ENCODE data around the gene CTNNA2. TPM values are rescaled to one million over a fixed set of nuclear protein-coding genes. Genes with fewer than 3 reads are reported as not detected.

The CTNNA2 gene
- total and polyA plus RNA-seq, 8 donors = 0.28 to 5.7 (median 0.44) TPM; not detected in 4

- H3K4me3 ChIP-seq = no peak overlapping the region
- H3K9me3 ChIP-seq = no peaks in the 10 kb centered on the region
- 61 to 70% (median 66%) methylated on average over 6 of the region's 6 CpGs for WGBS, 5 donors
- TF ChIP-seq POLR2AphosphoS5 (IDR thresholded peaks at IDR 0.05) = no peak
- no peak for TF ChIP-seq POLR2A (IDR thresholded peaks at IDR 0.05)
- no peak for TF ChIP-seq EP300 (IDR thresholded peaks at IDR 0.05)
- TF ChIP-seq CTCF (IDR thresholded peaks at IDR 0.05) = no peak
- H3K36me3 ChIP-seq = no peaks in the 10 kb centered on the region
- intact Hi-C loops (cut with DNase I; ENCODE audit: low total_unique reads) = no loop called here
- H3K27me3 ChIP-seq = no peaks in the 10 kb centered on the region
- H3K27ac ChIP-seq = no peak overlapping the region
- no peaks in the 10 kb centered on the region for H3K4me1 ChIP-seq
- no peak for DNase-seq
Measured at GRCh38 chr2:80002568-80003157, 489.8 kb downstream of the CTNNA2 start.

GRCh38 chr2:80007777-80008503, 495.1 kb downstream of the CTNNA2 start:
- no peaks in the 10 kb centered on the region for H3K36me3 ChIP-seq
- intact Hi-C loops (cut with DNase I; ENCODE audit: low total_unique reads) = no loop called here
- no peaks in the 10 kb centered on the region for H3K9me3 ChIP-seq
- no peaks in the 10 kb centered on the region for H3K4me1 ChIP-seq
- H3K27ac ChIP-seq = no peak overlapping the region
- no peak for DNase-seq
- H3K4me3 ChIP-seq = no peak overlapping the region
- TF ChIP-seq CTCF (IDR thresholded peaks at IDR 0.05) (no peak), POLR2A (IDR thresholded peaks at IDR 0.05) (no peak)
- 23 to 38% (median 31%) methylated on average over 5 of the region's 5 CpGs for WGBS, 5 donors
- H3K27me3 ChIP-seq = no peaks in the 10 kb centered on the region

- 47 to 57% (median 49%) methylated on average over 4 of the region's 4 CpGs for WGBS, 5 donors
- H3K27ac ChIP-seq = no peak overlapping the region
- no peak for DNase-seq
Measured at GRCh38 chr2:80008596-80008995, 495.7 kb downstream of the CTNNA2 start.

GRCh38 chr2:80009211-80009610, 496.4 kb downstream of the CTNNA2 start:
- TF ChIP-seq EP300 (IDR thresholded peaks at IDR 0.05) (no peak), CTCF (IDR thresholded peaks at IDR 0.05) (no peak), POLR2A (IDR thresholded peaks at IDR 0.05) (no peak), POLR2AphosphoS5 (IDR thresholded peaks at IDR 0.05) (no peak)
- no peaks in the 10 kb centered on the region for H3K9me3 ChIP-seq
- intact Hi-C loops (cut with DNase I; ENCODE audit: low total_unique reads) = no loop called here

More at GRCh38 chr2:80008596-80008995, 495.7 kb downstream of the CTNNA2 start:
- TF ChIP-seq CTCF (IDR thresholded peaks at IDR 0.05) = no peak
- TF ChIP-seq POLR2A (IDR thresholded peaks at IDR 0.05) = no peak
- TF ChIP-seq POLR2AphosphoS5 (IDR thresholded peaks at IDR 0.05) = no peak
- no peak for TF ChIP-seq EP300 (IDR thresholded peaks at IDR 0.05)
- intact Hi-C loops (cut with DNase I; ENCODE audit: low total_unique reads) = no loop called here
- no peak overlapping the region for H3K4me3 ChIP-seq
- H3K27me3 ChIP-seq = no peaks in the 10 kb centered on the region
- no peaks in the 10 kb centered on the region for H3K4me1 ChIP-seq
- H3K36me3 ChIP-seq = no peaks in the 10 kb centered on the region
- no peaks in the 10 kb centered on the region for H3K9me3 ChIP-seq

More at GRCh38 chr2:80009211-80009610, 496.4 kb downstream of the CTNNA2 start:
- H3K4me1 ChIP-seq = no peaks in the 10 kb centered on the region
- H3K36me3 ChIP-seq = no peaks in the 10 kb centered on the region
- no peak overlapping the region for H3K4me3 ChIP-seq
- no peak for DNase-seq
- no peaks in the 10 kb centered on the region for H3K27me3 ChIP-seq
- H3K27ac ChIP-seq = no peak overlapping the region
- 87 to 95% (median 89%) methylated on average over 3 of the region's 3 CpGs for WGBS, 5 donors
